Measurements from ENCODE around the gene GANC.

The GANC gene

GRCh38 chr15:42349186-42349585 is 76.2 kb downstream of the GANC start:
- DNase-seq (ENCODE audit: low read depth): no peak
- TF ChIP-seq POLR2A (IDR thresholded peaks at IDR 0.05; ENCODE audit: extremely low read depth, insufficient read length): no peak
- no peak for TF ChIP-seq MYC (IDR thresholded peaks at IDR 0.05; ENCODE audit: low read depth, low read length)
- no peak for TF ChIP-seq CTCF (IDR thresholded peaks at IDR 0.05; ENCODE audit: low read depth, low read length)
- TF ChIP-seq, protein P1, sequence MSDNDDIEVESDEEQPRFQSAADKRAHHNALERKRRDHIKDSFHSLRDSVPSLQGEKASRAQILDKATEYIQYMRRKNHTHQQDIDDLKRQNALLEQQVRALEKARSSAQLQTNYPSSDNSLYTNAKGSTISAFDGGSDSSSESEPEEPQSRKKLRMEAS (IDR thresholded peaks at IDR 0.05; ENCODE audit: low read depth, low read length): no peak
- no peak overlapping the region for H3K4me3 ChIP-seq (ENCODE audit: low read depth, low read length)

DNA sequence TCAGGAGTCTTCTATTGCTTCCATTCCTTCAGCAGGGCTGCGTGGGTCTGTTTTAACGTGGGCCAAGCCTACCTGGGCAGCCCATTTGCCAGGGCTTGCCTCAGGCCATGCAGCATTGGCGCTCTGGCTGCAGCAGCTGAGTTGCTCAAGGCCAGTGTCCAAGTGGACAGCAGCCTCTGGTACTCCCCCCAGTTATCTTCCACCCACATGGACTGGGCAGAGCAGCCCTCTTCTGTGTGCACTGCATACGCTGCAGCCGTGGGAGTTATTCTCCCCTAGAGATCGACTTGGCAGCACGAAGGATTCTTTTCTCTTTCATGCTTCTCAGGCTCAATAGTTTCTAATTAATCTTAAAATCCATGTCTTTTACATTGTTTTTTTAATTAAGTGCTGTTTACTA is 79.4 kb downstream of the GANC start:
- TF ChIP-seq MYC (IDR thresholded peaks at IDR 0.05; ENCODE audit: low read depth, low read length): no peak
- no peak for TF ChIP-seq CTCF (IDR thresholded peaks at IDR 0.05; ENCODE audit: low read depth, low read length)
- TF ChIP-seq, protein P1 (IDR thresholded peaks at IDR 0.05; ENCODE audit: low read depth, low read length): no peak
- no peak for DNase-seq (ENCODE audit: low read depth)
- no peak overlapping the region for H3K4me3 ChIP-seq (ENCODE audit: low read depth, low read length)

DNA sequence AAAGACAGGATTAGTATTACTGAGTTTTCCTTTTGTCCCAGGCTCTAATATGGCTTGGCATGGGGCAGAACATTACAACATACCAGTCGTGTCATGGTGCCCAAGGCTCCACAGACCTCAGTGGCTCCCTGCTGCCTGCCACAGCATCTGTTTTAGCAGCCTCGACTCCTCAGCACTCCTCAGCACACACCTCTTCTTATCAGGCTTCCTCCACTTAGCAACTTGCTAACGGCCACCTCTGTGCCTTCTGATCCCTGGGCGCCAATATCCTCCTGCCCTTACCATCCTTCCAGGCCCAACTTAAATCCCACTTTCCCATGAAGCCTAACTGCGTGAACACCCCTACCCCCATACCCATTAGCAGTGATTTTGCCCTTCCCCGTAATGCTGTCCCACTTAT is 80.1 kb downstream of the GANC start:
- no peak for TF ChIP-seq POLR2A (IDR thresholded peaks at IDR 0.05; ENCODE audit: extremely low read depth, insufficient read length)
- TF ChIP-seq, protein P1 (IDR thresholded peaks at IDR 0.05; ENCODE audit: low read depth, low read length): no peak
- TF ChIP-seq MYC (IDR thresholded peaks at IDR 0.05; ENCODE audit: low read depth, low read length): no peak
- TF ChIP-seq CTCF (IDR thresholded peaks at IDR 0.05; ENCODE audit: low read depth, low read length): no peak
- DNase-seq (ENCODE audit: low read depth): no peak
- no peak overlapping the region for H3K4me3 ChIP-seq (ENCODE audit: low read depth, low read length)

- H3K4me3 ChIP-seq (ENCODE audit: low read depth, low read length): no peak overlapping the region
- DNase-seq (ENCODE audit: low read depth): no peak
- TF ChIP-seq, protein P1 (IDR thresholded peaks at IDR 0.05; ENCODE audit: low read depth, low read length): no peak
Observed at GRCh38 chr15:42354824-42355223, 81.8 kb downstream of the GANC start.

GRCh38 chr15:42355291-42355690 is 82.3 kb downstream of the GANC start:
- DNase-seq (ENCODE audit: low read depth): no peak
- H3K4me3 ChIP-seq (ENCODE audit: low read depth, low read length): no peak overlapping the region
- no peak for TF ChIP-seq MYC (IDR thresholded peaks at IDR 0.05; ENCODE audit: low read depth, low read length)
- TF ChIP-seq, protein P1 (IDR thresholded peaks at IDR 0.05; ENCODE audit: low read depth, low read length): no peak
- no peak for TF ChIP-seq CTCF (IDR thresholded peaks at IDR 0.05; ENCODE audit: low read depth, low read length)

DNA sequence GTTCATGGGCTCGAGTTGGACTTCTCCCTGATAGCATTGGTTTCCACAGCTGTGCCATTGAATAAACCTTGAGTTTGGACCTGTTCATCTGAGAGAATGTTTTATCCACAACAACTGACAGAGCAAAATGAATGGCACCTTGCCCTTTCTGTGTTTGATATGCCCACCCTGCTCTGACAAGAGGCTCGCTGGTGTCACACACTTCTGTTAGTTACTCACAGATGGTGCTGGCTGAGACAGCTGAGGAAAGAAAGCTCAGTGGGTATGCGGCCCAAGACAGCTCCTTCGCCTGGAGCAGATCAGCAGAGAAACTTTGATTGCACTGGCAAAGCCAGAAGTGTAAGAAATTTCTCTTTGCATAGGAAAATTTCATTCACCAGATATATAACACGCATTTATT is 83.8 kb downstream of the GANC start:
- no peak for TF ChIP-seq CTCF (IDR thresholded peaks at IDR 0.05; ENCODE audit: low read depth, low read length)
- TF ChIP-seq, protein P1 (IDR thresholded peaks at IDR 0.05; ENCODE audit: low read depth, low read length): no peak
- no peak for DNase-seq (ENCODE audit: low read depth)
- no peak overlapping the region for H3K4me3 ChIP-seq (ENCODE audit: low read depth, low read length)
